ENCODE measurements around the gene SLC17A7. TPM values are rescaled to one million over a fixed set of nuclear protein-coding genes. Genes with fewer than 3 reads are reported as not detected.

The SLC17A7 gene
- total and polyA plus RNA-seq, 12 donors: 0.17 to 2.3 (median 0.92) TPM

DNA sequence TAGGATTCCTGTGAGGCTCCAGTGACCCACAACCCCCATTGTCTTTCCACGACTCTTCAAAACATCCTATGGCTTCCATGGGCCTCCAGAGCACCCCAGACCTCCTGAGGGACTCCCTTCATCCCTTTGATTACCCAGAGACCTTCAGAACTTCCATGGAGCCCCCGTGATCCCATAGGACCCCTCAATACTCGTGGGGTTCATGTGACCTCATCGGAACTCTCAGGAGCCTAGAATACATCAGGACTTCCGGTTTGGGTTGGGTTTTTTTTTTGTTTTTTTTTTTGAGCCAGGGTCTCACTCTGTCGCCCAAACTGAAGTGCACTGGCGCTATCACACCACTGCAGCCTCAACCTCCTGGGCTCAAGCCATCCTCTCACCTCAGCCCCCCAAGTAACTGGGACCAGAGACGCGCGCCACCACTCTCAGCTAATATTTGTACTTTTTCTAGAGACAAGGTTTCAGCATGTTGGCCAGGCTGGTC is 12.5 kb upstream of the SLC17A7 start:
- TF ChIP-seq CTCF (IDR thresholded peaks at IDR 0.05): no peak
- intact Hi-C loops (cut with DNase I): loop anchor here in 1 of 10 donors (5.0 kb wide), 1 partner anchor 224 kb away; the partner anchor contains the start of gene PRMT1
- Histone ChIP-seq H3K36me3 (peaks cover 0 to 18% (median 0%) of the 10 kb centered on the region in 9 donors), H3K4me1 (peaks cover 0 to 65% (median 36%) of the 10 kb centered on the region in 9 donors), H3K4me3 (peak overlapping the region; percentile 30 to 91 (median 63)), H3K27me3 (no peaks in the 10 kb centered on the region), H3K27ac (peak overlapping the region; percentile 85 to 96 (median 92)), H3K9me3 (no peaks in the 10 kb centered on the region)
- DNase-seq: no peak
- WGBS, 2 donors: 37 to 40% methylated on average over 10 of the region's 10 CpGs
- ATAC-seq: no peak

DNA sequence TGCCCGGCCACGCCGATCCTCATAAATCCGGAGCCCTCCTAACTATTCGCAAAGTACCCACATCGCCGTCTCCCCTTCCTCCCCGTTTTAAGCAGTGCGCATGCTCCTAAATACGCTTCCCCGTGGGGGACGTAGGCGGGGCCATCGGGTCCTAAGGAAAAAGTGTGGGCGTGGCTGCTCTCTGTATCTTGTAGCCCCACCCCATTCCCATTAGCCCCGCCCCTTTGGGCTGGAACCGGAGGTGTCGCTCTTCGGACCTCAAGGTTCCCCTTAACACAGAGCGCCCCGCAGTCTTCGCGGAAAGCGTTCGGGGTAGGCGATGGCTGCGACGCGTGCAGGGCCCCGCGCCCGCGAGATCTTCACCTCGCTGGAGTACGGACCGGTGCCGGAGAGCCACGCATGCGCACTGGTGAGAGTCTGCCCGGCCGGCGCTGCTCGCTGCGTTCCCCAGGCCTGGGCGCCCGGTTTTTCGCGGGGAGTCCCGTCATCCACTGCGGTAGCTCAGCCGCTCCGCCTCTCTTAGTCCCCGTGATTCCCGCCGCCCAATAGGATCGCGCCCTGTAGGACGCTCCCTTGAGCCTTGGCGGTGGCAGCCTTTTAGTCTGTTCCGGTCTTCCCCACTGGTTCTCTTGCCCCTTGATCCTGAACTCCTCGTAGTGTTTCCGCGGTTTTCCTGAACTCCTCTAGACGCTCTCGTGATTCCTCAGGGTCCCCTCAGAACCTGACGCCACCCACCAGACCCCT is 11.9 kb upstream of the SLC17A7 start, which contains the start of gene ALDH16A1:
Gene ALDH16A1, plus strand, starts transcription at position 213 of the 744 bp plus-strand sequence. Its CDS starts 107 bp downstream, at position 320.
- Histone ChIP-seq H3K27me3 (no peaks in the 10 kb centered on the region), H3K36me3 (peaks cover 0 to 20% (median 0%) of the 10 kb centered on the region in 9 donors), H3K4me3 (peak within 1 kb of the TSS; percentile 33 to 91 (median 63)), H3K9me3 (no peaks in the 10 kb centered on the region), H3K27ac (peak within 1 kb of the TSS; percentile 85 to 96 (median 92)), H3K4me1 (peaks cover 0 to 63% (median 36%) of the 10 kb centered on the region in 9 donors)
- DNase-seq: peak; percentile 97
- 0% methylated on average over 66 of the region's 66 CpGs for WGBS, 2 donors
- ATAC-seq: peak; percentile 91 to 95 (median 94)
- peak in 2 of 9 donors; percentile 2 to 20 for TF ChIP-seq CTCF (IDR thresholded peaks at IDR 0.05)
- intact Hi-C loops (cut with DNase I): loop anchor here in 1 of 10 donors (5.0 kb wide), 1 partner anchor 224 kb away; the partner anchor contains the start of gene PRMT1

GRCh38 chr19:49451430-49452181 is 10.3 kb upstream of the SLC17A7 start, which contains the start of gene PIH1D1:
Gene PIH1D1, minus strand, starts transcription at chr19:49451814. Its CDS starts 240 bp downstream, at chr19:49451574.
- Histone ChIP-seq H3K9me3 (no peaks in the 10 kb centered on the region), H3K27me3 (no peaks in the 10 kb centered on the region), H3K27ac (peak within 1 kb of the TSS; percentile 85 to 96 (median 92)), H3K4me3 (peak within 1 kb of the TSS; percentile 40 to 91 (median 64)), H3K36me3 (peaks cover 0 to 36% (median 0%) of the 10 kb centered on the region in 9 donors), H3K4me1 (peaks cover 0 to 53% (median 21%) of the 10 kb centered on the region in 9 donors)
- DNase-seq: peak; percentile 91 to 99
- WGBS, 2 donors: 1 to 5% methylated on average over 42 of the region's 42 CpGs
- intact Hi-C loops (cut with DNase I): loop anchor here in 1 of 10 donors (5.0 kb wide), 1 partner anchor 226 kb away; the partner anchor contains the start of gene PRMT1
- ATAC-seq: peak; percentile 55 to 86 (median 84)
- peak in 3 of 9 donors; percentile 10 to 33 (median 10) for TF ChIP-seq CTCF (IDR thresholded peaks at IDR 0.05)
